Measurements from ENCODE around the gene STEAP2. TPM values are rescaled to one million over a fixed set of nuclear protein-coding genes. Genes with fewer than 3 reads are reported as not detected.

STEAP2 gene
- total and polyA plus RNA-seq, 2 of the 4 experiments (the other 2 are of a cell fraction): 1.8 to 3.9 TPM

- H3K79me1 ChIP-seq (ENCODE audit: low read depth in 1 of 2, low read length in 2 of 2): no peaks in the 10 kb centered on the region
- H3K9me3 ChIP-seq (ENCODE audit: control insufficient read depth, insufficient read depth, low read length): no peaks in the 10 kb centered on the region
- no peak overlapping the region for H4K5ac ChIP-seq (ENCODE audit: low read depth, low read length)
- H3K4me2 ChIP-seq (ENCODE audit: low read depth, low read length): peak overlapping the region; percentile 81
- no peak overlapping the region for H4K91ac ChIP-seq (ENCODE audit: insufficient read depth, low read depth, low read length)
- H3K9ac ChIP-seq (ENCODE audit: low read depth, low read length): peak overlapping the region; percentile 45
- BruUV-seq (replicated peaks): no TSS peak
- H3K4me1 ChIP-seq (ENCODE audit: control insufficient read depth, insufficient read depth, low read length): no peaks in the 10 kb centered on the region
- H2BK5ac ChIP-seq (ENCODE audit: low read depth, low read length, poor library complexity, severe bottlenecking): no peak overlapping the region
- H3K27me3 ChIP-seq (ENCODE audit: control insufficient read depth, insufficient read depth, low read length): no peaks in the 10 kb centered on the region
- no peaks in the 10 kb centered on the region for H4K20me1 ChIP-seq (ENCODE audit: insufficient read depth, low read length)
- dilution Hi-C loops (cut with HindIII; ENCODE audit: low sequenced_read_pairs, unreplicated experiment) (no loop called here), intact Hi-C loops (cut with micrococcal nuclease) (no loop called here), in situ Hi-C loops (cut with MboI; ENCODE audit: low sequenced_read_pairs) (no loop called here)
- ATAC-seq (ENCODE audit: low read depth) (no peak), DNase-seq (no peak)
- no peak overlapping the region for H3K18ac ChIP-seq (ENCODE audit: low read depth, low read length)
- H3K4ac ChIP-seq (ENCODE audit: low read depth, low read length): no peak overlapping the region
- H3K27ac ChIP-seq (ENCODE audit: insufficient read depth, low read length): no peak overlapping the region
- H2BK20ac ChIP-seq (ENCODE audit: low read depth, low read length): no peak overlapping the region
- H3K23ac ChIP-seq (ENCODE audit: low read depth, low read length): no peak overlapping the region
- peak overlapping the region in 1 of 2 experiments; percentile 31; a peak in 1 of 4 replicates for H4K8ac ChIP-seq (ENCODE audit: low read depth in 2 of 2, low read length in 2 of 2)
- H3K9me1 ChIP-seq (ENCODE audit: insufficient read depth, low read length): no peaks in the 10 kb centered on the region
- H3K36me3 ChIP-seq (ENCODE audit: control insufficient read depth, insufficient read depth, low read length): no peaks in the 10 kb centered on the region
- H3K4me3 ChIP-seq (ENCODE audit: insufficient read depth, low read depth, low read length): peak overlapping the region; percentile 56
- H3K14ac ChIP-seq (replicated peaks; ENCODE audit: low read depth, low read length): no peak overlapping the region
- H2AK9ac ChIP-seq (replicated peaks; ENCODE audit: low read depth, low read length, poor library complexity): peak overlapping the region; percentile 6
- H2BK120ac ChIP-seq (ENCODE audit: low read depth, low read length): no peak overlapping the region
- H2AFZ ChIP-seq (replicated peaks; ENCODE audit: low read length, poor library complexity): peak overlapping the region; percentile 87
- H3K56ac ChIP-seq (ENCODE audit: extremely low read depth, insufficient read depth, low read length): no peak overlapping the region
- CTCF ChIA-PET: interaction anchor here (1.1 to 1.4 kb wide), 10 partner anchors 8 to 578 kb away, joined by 3 to 6 read pairs (median 4); partner anchors contain the start of gene STEAP1
- no peak overlapping the region for H2AK5ac ChIP-seq (ENCODE audit: low read depth, low read length)
- H2BK15ac ChIP-seq (ENCODE audit: low read depth, low read length): no peak overlapping the region
- WGBS, 2 experiments (ENCODE audit: extremely low coverage in 2 of 2, insufficient read length in 1 of 2): no CpG with 5 or more reads among the region's 6 CpGs
- POLR2A ChIA-PET (ENCODE audit: unreplicated experiment): interaction anchor here (0.6 kb wide), 1 partner anchor 806 kb away, joined by 3 read pairs; no protein-coding TSS in a partner anchor
- TF ChIP-seq RCOR1 (IDR thresholded peaks at IDR 0.05; ENCODE audit: insufficient replicate concordance, low read length) (no peak), BHLHE40 (IDR thresholded peaks at IDR 0.05; ENCODE audit: low read depth, low read length) (no peak), CHD1 (IDR thresholded peaks at IDR 0.05; ENCODE audit: low read depth, low read length) (no peak), MAFK (IDR thresholded peaks at IDR 0.05; ENCODE audit: low read depth, low read length) (no peak), RAD21 (IDR thresholded peaks at IDR 0.05; ENCODE audit: low read length) (no peak), USF2 (IDR thresholded peaks at IDR 0.05; ENCODE audit: low read depth, low read length) (no peak), MXI1 (IDR thresholded peaks at IDR 0.05; ENCODE audit: borderline replicate concordance, low read depth, low read length) (no peak), MAZ (IDR thresholded peaks at IDR 0.05; ENCODE audit: borderline replicate concordance, low read depth, low read length) (no peak), CEBPB (IDR thresholded peaks at IDR 0.05; ENCODE audit: low read depth, low read length) (no peak)
- TF ChIP-seq, protein P1, sequence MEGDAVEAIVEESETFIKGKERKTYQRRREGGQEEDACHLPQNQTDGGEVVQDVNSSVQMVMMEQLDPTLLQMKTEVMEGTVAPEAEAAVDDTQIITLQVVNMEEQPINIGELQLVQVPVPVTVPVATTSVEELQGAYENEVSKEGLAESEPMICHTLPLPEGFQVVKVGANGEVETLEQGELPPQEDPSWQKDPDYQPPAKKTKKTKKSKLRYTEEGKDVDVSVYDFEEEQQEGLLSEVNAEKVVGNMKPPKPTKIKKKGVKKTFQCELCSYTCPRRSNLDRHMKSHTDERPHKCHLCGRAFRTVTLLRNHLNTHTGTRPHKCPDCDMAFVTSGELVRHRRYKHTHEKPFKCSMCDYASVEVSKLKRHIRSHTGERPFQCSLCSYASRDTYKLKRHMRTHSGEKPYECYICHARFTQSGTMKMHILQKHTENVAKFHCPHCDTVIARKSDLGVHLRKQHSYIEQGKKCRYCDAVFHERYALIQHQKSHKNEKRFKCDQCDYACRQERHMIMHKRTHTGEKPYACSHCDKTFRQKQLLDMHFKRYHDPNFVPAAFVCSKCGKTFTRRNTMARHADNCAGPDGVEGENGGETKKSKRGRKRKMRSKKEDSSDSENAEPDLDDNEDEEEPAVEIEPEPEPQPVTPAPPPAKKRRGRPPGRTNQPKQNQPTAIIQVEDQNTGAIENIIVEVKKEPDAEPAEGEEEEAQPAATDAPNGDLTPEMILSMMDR (conservative IDR thresholded peaks at IDR 0.05; ENCODE audit: low read depth, low read length): no peak
- TF ChIP-seq, protein P2, sequence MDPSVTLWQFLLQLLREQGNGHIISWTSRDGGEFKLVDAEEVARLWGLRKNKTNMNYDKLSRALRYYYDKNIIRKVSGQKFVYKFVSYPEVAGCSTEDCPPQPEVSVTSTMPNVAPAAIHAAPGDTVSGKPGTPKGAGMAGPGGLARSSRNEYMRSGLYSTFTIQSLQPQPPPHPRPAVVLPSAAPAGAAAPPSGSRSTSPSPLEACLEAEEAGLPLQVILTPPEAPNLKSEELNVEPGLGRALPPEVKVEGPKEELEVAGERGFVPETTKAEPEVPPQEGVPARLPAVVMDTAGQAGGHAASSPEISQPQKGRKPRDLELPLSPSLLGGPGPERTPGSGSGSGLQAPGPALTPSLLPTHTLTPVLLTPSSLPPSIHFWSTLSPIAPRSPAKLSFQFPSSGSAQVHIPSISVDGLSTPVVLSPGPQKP (IDR thresholded peaks at IDR 0.05; ENCODE audit: borderline replicate concordance, low read depth, low read length): no peak
These were observed 582 bp downstream of the STEAP2 start for GRCh38 chr7:90212149-90212495.

Data from IMR-90 (cell line).